Activated CD4-positive, alpha-beta T cell treated with anti-CD3 and anti-CD28 coated beads, Interleukin-2, amount 50 U/mL, for 16 hours (primary cell): ENCODE measurements around the gene MARCHF11.

Experiments used
- DNase-seq: peaks from one replicate; pipeline ENCODE4 v3.0.0-alpha.2; 2020

The MARCHF11 gene

GRCh38 chr5:16050414-16050813 lies 129.2 kb downstream of the MARCHF11 start:
- DNase-seq, result no peak

DNA sequence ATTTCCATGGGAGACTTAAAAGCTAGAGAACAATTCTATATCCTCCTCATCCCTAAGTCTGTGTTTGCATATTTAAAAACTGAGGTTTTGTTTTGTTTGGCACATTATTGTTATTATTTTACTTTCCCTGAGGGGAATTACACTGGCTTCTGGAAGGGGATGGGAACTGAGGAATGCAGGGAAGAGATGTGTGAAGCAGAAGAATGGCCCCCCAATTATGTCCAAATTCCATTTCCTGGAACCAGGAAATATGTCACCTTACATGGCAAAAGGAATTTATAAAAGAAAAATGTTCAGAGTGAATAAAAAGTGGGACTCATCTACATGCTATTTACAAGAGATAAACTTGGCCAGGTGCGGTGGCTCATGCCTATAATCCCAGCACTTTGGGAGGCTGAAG lies 129.8 kb downstream of the MARCHF11 start:
- DNase-seq, result no peak

DNA sequence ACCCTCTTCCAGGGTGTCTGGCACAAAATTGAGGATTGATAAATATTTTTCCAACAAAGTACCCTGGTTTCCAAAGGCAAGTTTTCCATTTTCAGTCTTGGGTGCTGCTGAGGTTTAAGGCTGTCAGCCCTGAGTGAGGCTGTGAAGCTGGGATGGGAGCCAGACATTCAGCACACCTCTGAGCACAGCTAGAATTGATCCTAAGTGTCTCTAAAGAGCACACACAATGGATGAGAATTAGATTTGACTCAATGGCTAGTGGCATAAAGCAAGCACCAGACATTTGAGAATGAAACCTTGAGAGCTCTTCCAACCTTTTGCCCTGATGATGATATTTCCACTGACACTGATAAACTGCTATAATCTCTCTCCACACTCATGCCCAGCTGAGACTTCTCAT lies 131.5 kb downstream of the MARCHF11 start:
- DNase-seq, result no peak

GRCh38 chr5:16043349-16043965 lies 136.1 kb downstream of the MARCHF11 start:
- no peak for DNase-seq

DNA sequence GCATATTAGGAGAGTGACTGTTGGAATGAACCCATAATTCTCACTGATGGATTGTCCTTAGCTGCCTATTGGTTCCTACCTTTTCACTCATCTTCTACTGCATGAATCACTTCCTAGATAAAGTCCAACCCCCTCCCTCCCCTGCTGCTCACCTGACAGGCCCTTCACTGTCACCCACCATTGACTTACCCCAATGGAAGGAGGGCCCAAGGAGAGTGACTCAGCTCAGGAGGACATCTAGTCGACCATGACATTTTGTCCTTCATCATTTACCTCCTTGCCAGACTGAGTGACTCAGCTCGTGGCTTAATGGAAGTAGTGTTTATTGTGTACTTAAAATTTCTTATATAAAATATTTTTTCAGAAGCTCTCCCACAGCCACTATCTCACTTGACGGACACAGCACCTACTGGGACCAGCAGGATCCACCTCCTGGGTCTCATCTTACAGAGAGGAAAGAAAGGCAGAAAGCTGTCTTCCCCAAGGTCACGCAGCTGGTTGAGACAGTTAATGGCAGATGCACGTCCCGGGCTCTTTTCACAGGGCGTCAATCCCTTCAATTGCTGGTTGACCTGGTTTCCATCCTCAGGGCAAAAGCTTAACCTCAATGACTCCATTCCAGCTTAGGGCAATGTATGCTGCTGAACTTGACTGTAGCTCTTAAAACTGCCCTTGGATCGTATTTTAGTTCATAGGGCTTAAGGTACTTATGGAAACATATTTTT lies 142.3 kb downstream of the MARCHF11 start:
- no peak for DNase-seq

GRCh38 chr5:16034319-16035001 lies 145.1 kb downstream of the MARCHF11 start:
- DNase-seq, result no peak

DNA sequence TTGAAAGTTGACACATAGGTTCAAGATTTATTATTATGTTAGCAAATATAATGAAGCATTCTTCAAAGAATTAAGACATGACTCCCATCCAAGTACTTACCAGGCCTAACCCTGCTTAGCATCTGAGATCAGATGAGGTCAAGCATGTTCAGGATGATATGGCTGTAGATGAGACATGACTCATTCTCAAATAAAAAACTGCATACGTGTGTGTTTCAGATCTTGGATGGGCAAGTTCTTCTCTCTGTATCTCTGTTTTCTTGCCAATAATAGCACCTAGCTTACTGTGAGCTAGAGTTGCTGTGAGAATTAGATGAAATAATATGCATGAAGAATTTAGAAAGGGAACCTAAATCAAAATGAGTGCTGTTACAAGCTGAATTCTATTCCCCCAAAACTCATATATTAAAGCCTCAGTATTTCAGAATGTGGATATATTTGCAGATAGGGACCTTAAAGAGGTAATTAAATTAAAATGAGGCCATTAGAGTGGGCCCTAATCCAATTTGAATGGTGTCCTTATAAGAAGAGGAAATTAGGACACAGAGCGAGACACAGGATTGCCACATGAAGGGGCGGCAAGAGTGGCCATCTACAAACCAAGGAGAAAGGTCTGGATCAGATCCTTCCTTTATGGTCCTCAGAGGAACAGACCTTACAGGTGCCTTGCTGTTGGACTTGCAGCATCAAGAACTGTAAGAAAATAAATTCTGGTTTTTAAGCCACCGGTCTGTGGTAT lies 146.2 kb downstream of the MARCHF11 start:
- DNase-seq, result no peak

DNA sequence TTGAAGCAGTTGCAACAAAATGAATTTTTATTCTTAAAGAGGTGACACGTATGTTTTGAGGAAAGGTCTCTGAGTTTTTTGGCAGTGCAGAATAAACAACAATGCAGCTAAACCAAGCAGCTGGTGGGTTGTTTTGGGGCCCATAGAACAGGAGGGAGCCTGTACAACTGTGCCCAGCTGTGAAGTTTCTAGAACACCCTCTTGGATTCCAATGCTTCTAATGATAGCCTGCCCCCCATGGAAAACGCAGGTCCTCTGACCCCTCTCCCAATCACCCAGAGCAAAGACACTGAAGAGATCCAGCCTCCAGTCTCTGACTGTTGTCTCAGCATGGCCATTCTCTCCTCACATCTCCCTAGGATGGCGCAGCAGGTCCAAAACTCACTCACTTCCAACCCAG lies 150.9 kb downstream of the MARCHF11 start:
- no peak for DNase-seq

DNA sequence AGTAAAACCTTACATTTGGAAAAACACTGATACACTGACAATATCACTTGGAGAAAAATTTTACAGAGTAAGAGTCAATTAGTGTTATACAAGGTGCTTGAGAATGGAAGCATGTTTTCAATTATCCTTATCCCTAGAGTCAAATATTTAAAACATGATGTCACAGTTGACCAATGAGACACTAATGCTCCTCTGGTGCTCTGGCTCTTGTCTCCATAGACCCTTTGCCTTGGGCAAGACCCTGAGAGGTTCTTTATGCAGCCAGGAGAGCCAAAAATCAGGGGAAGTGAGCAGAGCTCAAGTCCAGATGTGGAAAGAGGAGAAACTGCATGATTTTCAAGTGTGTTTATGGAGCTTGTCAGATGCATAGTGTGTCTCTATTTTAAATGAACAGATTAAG lies 153.9 kb downstream of the MARCHF11 start:
- DNase-seq, result no peak

- DNase-seq, result no peak
Observed at GRCh38 chr5:16018970-16019369, 160.6 kb downstream of the MARCHF11 start.

- DNase-seq, result no peak
Observed at GRCh38 chr5:16017720-16018119, 161.9 kb downstream of the MARCHF11 start.
